K562 (cell line): ENCODE results near the gene UBTD1. TPM values are rescaled to one million over a fixed set of nuclear protein-coding genes. Genes with fewer than 3 reads are reported as not detected.

Source experiments
- ATAC-seq: fragments of 200-7000 bp; cut with Tn5 transposase; 3 replicates; pipeline ENCODE4 v1.9.1; 2020; ENCODE audit warnings: moderate library complexity
- BruUV-seq: library from RNA; stranded (reverse); fragments of 400-500 nt; replicated peaks from 2 replicates; lab custom pipeline; 2021; lab: Mats Ljungman, UMichigan
- CTCF ChIA-PET: fragments of 300-600 bp; formaldehyde crosslinking; extraction: SDS; loops from one replicate; lab custom pipeline; 2021; ENCODE audit warnings: low intra/inter-chr PET ratio; lab: Yijun Ruan, JAX
- POLR2A ChIA-PET: fragments of 300-600, 350-650 bp; sonication (Branson Sonifier 250); formaldehyde crosslinking; extraction: SDS; loops from one replicate; lab custom pipeline; 2021; ENCODE audit warnings: antibody characterized with exemption, inconsistent platforms; lab: Yijun Ruan, JAX
- DNase-seq, 4 experiments: peaks; one replicate each; pipeline versions ENCODE4 v3.0.0 to v3.0.0-alpha.2; 2011 to 2018; ENCODE audit warnings: low spot score in 3 of 4, mixed read lengths in 3 of 4; ENCODE audit errors: extremely low read depth in 1 of 4
- FAIRE-seq: peaks from 2 replicates; lab custom pipeline; 2011; peaks lifted over from hg19 to GRCh38; lab: Jason Lieb, UNC
- H2AFZ ChIP-seq: 2 replicates; pipeline ENCODE4 v1.6.0; 2011; ENCODE audit warnings: low read depth, low read length, control low read depth, inconsistent platforms
- H3K27ac ChIP-seq: fragments of 200-600 bp; 3 replicates; pipeline ENCODE4 v1.8.0; 2011; ENCODE audit warnings: low read depth, mild to moderate bottlenecking, control low read depth, inconsistent platforms, low read length, moderate library complexity, mixed read lengths; ENCODE audit errors: extremely low read depth
- H3K27me3 ChIP-seq, 2 experiments: fragments of 300-600 bp in 1 of 2; 2 replicates in 1 of 2; 3 replicates in 1 of 2; pipeline versions ENCODE4 v1.6.0 to v1.8.0; 2011; ENCODE audit warnings: inconsistent platforms in 2 of 2, low read length in 2 of 2, mild to moderate bottlenecking in 1 of 2, mixed read lengths in 1 of 2, moderate library complexity in 1 of 2; ENCODE audit not compliant: control insufficient read depth in 2 of 2, insufficient read depth in 2 of 2
- H3K36me3 ChIP-seq: fragments of 300-600 bp; 3 replicates; pipeline ENCODE4 v1.8.0; 2011; ENCODE audit warnings: mild to moderate bottlenecking, low read length, inconsistent platforms; ENCODE audit not compliant: control insufficient read depth, insufficient read depth
- H3K4me1 ChIP-seq, 2 experiments: fragments of 200-600 bp in 1 of 2; replicated peaks in 1 of 2; 2 replicates in 1 of 2; 3 replicates in 1 of 2; pipeline versions ENCODE4 v1.5.1 to v1.8.0; 2011; ENCODE audit warnings: inconsistent platforms in 2 of 2, low read length in 2 of 2, mild to moderate bottlenecking in 1 of 2, mixed read lengths in 1 of 2, moderate library complexity in 1 of 2; ENCODE audit not compliant: control insufficient read depth in 2 of 2, insufficient read depth in 2 of 2
- H3K4me2 ChIP-seq: 2 replicates; pipeline ENCODE4 v1.6.1; 2011; ENCODE audit warnings: low read length, control low read depth, inconsistent platforms, mixed read lengths; ENCODE audit not compliant: insufficient read depth
- H3K4me3 ChIP-seq: fragments of 200-600 bp; sonication (generic), shearing (Covaris generic); 2 replicates; pipeline ENCODE4 v1.5.1; 2016; ENCODE audit warnings: control low read depth, inconsistent platforms
- H3K79me2 ChIP-seq: fragments of 200-600 bp; 3 replicates; pipeline ENCODE4 v1.8.0; 2011; ENCODE audit warnings: low read length, inconsistent platforms; ENCODE audit not compliant: control insufficient read depth, insufficient read depth
- H3K9ac ChIP-seq, 2 experiments: 2 replicates each; pipeline versions ENCODE4 v1.6.0 to v1.6.1; 2011; ENCODE audit warnings: low read depth in 2 of 2, low read length in 2 of 2, control low read depth in 1 of 2, inconsistent platforms in 1 of 2, mild to moderate bottlenecking in 1 of 2, mixed read lengths in 1 of 2; ENCODE audit not compliant: insufficient read depth in 1 of 2
- H3K9me1 ChIP-seq: one replicate; pipeline ENCODE4 v1.6.0; 2011; ENCODE audit warnings: inconsistent platforms, mild to moderate bottlenecking, low read length, moderate library complexity; ENCODE audit not compliant: control insufficient read depth, insufficient read depth
- H3K9me3 ChIP-seq: replicated peaks from 2 replicates; pipeline ENCODE4 v1.5.1; 2011; ENCODE audit warnings: low read depth, low read length, inconsistent platforms; ENCODE audit not compliant: control insufficient read depth, insufficient read depth
- H4K20me1 ChIP-seq: replicated peaks from 2 replicates; pipeline ENCODE4 v1.6.1; 2011; ENCODE audit warnings: low read length, inconsistent platforms, mixed read lengths; ENCODE audit not compliant: control insufficient read depth, insufficient read depth
- BACH1 ChIP-seq: fragments of 200-800 bp; sonication (Bioruptor generic); IDR thresholded peaks from 2 replicates; pipeline ENCODE4 v1.6.1; 2016; ENCODE audit warnings: missing genetic modification characterization, missing compliant biosample characterization
- DACH1 ChIP-seq: fragments of 450-650 bp; IDR thresholded peaks from 2 replicates; pipeline ENCODE4 v1.6.1; 2018; ENCODE audit not compliant: partially characterized antibody
- ERF ChIP-seq: fragments of 450-650 bp; formaldehyde crosslinking; IDR thresholded peaks from 2 replicates; pipeline ENCODE4 v1.4.0; 2020; ENCODE audit warnings: mild to moderate bottlenecking, mixed read lengths
- EZH2 ChIP-seq: IDR thresholded peaks from 2 replicates; pipeline ENCODE4 v1.6.1; 2012; ENCODE audit warnings: low read depth, mild to moderate bottlenecking, inconsistent platforms, low read length, borderline replicate concordance
- FOXK2 ChIP-seq, 2 experiments: fragments of 450-650 bp; IDR thresholded peaks in 1 of 2; conservative IDR thresholded peaks in 1 of 2; 2 replicates each; pipeline ENCODE4 v1.6.1; 2016; ENCODE audit warnings: low read depth in 2 of 2, mild to moderate bottlenecking in 1 of 2
- JUNB ChIP-seq: fragments of 450-650 bp; formaldehyde crosslinking; conservative IDR thresholded peaks from 2 replicates; pipeline ENCODE4 v1.4.0; 2020; ENCODE audit warnings: mild to moderate bottlenecking
- MEF2D ChIP-seq: conservative IDR thresholded peaks from 2 replicates; pipeline ENCODE4 v1.6.1; 2016; ENCODE audit warnings: low read depth, missing genetic modification characterization, missing compliant biosample characterization
- MIER1 ChIP-seq: fragments of 450-650 bp; IDR thresholded peaks from 2 replicates; pipeline ENCODE4 v1.6.1; 2016; ENCODE audit warnings: antibody characterized with exemption, mild to moderate bottlenecking, low read depth
- SRSF3 ChIP-seq: fragments of 200-400 bp; formaldehyde crosslinking; IDR thresholded peaks from 2 replicates; pipeline ENCODE4 v1.6.1; 2016; ENCODE audit warnings: mild to moderate bottlenecking, low read length, moderate library complexity; ENCODE audit not compliant: insufficient read depth
- TBL1XR1 ChIP-seq, 2 experiments: IDR thresholded peaks; 2 replicates each; pipeline ENCODE4 v1.6.1; 2012; ENCODE audit warnings: improper control_type of control experiment in 2 of 2, low read length in 2 of 2, mild to moderate bottlenecking in 1 of 2
- TEAD4 ChIP-seq, 2 experiments: sonication (generic) in 1 of 2; formaldehyde crosslinking in 1 of 2; IDR thresholded peaks; 2 replicates each; pipeline versions ENCODE4 v1.6.1 to v1.8.0; 2012 to 2022; ENCODE audit warnings: borderline replicate concordance in 1 of 2, inconsistent platforms in 1 of 2, low read length in 1 of 2, mild to moderate bottlenecking in 1 of 2, missing genetic modification reagents in 1 of 2
- ZBTB17 ChIP-seq: fragments of 450-650 bp; formaldehyde crosslinking; IDR thresholded peaks from 2 replicates; pipeline ENCODE4 v1.4.0; 2020; ENCODE audit warnings: mild to moderate bottlenecking
- ZKSCAN8 ChIP-seq: fragments of 200-800 bp; sonication (Bioruptor generic); IDR thresholded peaks from 2 replicates; pipeline ENCODE4 v1.6.1; 2016; ENCODE audit warnings: missing genetic modification characterization, missing compliant biosample characterization
- ZNF282 ChIP-seq: sonication (generic); formaldehyde crosslinking; IDR thresholded peaks from 2 replicates; pipeline ENCODE4 v1.8.1; 2023; ENCODE audit warnings: missing genetic modification reagents
- ZNF561 ChIP-seq: fragments of 450-650 bp; formaldehyde crosslinking; conservative IDR thresholded peaks from 2 replicates; pipeline ENCODE4 v1.4.0; 2020; ENCODE audit warnings: mild to moderate bottlenecking, moderate library complexity
- WGBS: fragments of 100-300 bp; shearing (Covaris generic); methylation state at CpG from one replicate; pipeline ENCODE4 v1.1.6; 2016; ENCODE audit warnings: low coverage, mixed read lengths; ENCODE audit not compliant: insufficient coverage; ENCODE audit errors: missing lambda C conversion rate; 5-methylcytosine and 5-hydroxymethylcytosine counted together
- in situ Hi-C: fragments of 300-500 bp; cut with MboI; formaldehyde crosslinking; loops from 4 replicates; pipeline ENCODE4 v1.15.0; 2018; ENCODE audit warnings: inconsistent platforms, mixed read lengths
- intact Hi-C: fragments of 100-400 bp; cut with micrococcal nuclease; formaldehyde crosslinking; loops from 2 replicates; pipeline ENCODE4 v1.14.2; 2022
- polyA plus RNA-seq, 8 experiments: library from polyadenylated mRNA; depleted of rRNA in 4 of 8; stranded (reverse) in 5 of 8; unstranded in 3 of 8; fragments of >200 nt; fragmentation: Nextera tagmentation in 2 of 8; fragmentation: Illumina TruSeq in 1 of 8; extraction: Ambion mirVana in 2 of 8; extraction: Trizol in 1 of 8; gene quantifications; 2 replicates each; pipeline versions ENCODE4 v1.2.1 to v1.2.3, GENCODE V29; 2011 to 2014; ENCODE audit warnings: inconsistent platforms in 1 of 8, missing spikeins in 1 of 8
- total RNA-seq, 7 experiments: library from RNA; depleted of rRNA in 6 of 7; stranded (reverse); fragments of >200 nt in 6 of 7; fragmentation: Illumina TruSeq in 2 of 7; extraction: Trizol in 2 of 7; gene quantifications; 2 replicates each; pipeline versions ENCODE4 v1.2.1 to v1.2.3, GENCODE V29; 2011 to 2021; ENCODE audit warnings: low replicate concordance in 1 of 7
- TF ChIP-seq, protein P1 (sequence below): fragments of 450-650 bp; formaldehyde crosslinking; IDR thresholded peaks from 2 replicates; pipeline ENCODE4 v1.4.0; 2020; ENCODE audit warnings: mild to moderate bottlenecking, moderate library complexity
- TF ChIP-seq, protein P2 (sequence below): sonication (generic); formaldehyde crosslinking; IDR thresholded peaks from 2 replicates; pipeline ENCODE4 v1.8.0; 2022; ENCODE audit warnings: mild to moderate bottlenecking, missing genetic modification reagents
- TF ChIP-seq, protein P3 (sequence below): fragments of 450-650 bp; IDR thresholded peaks from 2 replicates; pipeline ENCODE4 v1.6.1; 2016; ENCODE audit warnings: mild to moderate bottlenecking

UBTD1 gene
- total and polyA plus RNA-seq, 9 of the 15 experiments (the other 6 are each of a cell fraction or from before 2014, with no cell fraction given): 0.08 to 1.6 (median 0.81) TPM; not detected in 1

DNA sequence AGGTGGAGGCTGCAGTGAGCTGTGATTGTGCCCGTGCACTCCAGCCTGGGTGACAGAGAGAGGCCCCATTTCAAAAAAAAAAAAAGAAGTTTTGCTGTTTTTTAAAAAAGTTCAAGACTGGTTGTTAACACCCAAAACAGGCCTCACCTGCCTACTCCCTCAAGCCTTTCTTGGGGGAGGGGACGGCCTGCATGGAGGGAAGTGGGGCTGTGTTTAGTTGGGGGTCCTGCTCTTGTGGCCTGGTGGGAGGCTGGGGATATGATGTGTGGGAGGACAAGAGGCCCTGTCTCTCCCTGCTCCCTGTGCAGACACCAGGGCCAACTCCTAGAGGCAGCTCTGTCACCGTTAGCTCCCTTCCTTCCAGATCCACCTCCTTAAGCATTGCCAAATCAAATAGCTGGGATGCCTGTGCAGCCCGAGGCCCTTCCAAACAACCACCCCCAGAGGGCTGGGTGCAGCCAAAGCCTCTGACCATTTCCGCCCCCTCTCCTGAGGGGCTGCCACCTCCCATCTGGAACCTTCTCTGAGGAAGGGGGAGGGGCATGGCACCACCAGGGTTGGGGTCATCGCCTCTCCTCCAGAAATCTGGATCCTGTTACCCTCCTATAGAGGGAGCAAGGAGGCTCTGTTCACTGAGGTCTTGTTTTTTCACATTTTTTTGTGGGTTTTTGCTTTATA, 40.9 kb downstream of the UBTD1 start:
- H3K36me3 ChIP-seq: no peaks in the 10 kb centered on the region
- no peaks in the 10 kb centered on the region for H3K79me2 ChIP-seq
- peaks cover 15 to 21% of the 10 kb centered on the region in 2 experiments; a peak in 4 of 5 replicates for H3K4me1 ChIP-seq
- no peak for ATAC-seq
- no peak overlapping the region for H3K4me3 ChIP-seq
- WGBS: 52% methylated on average over 3 of the region's 6 CpGs
- no peak for TF ChIP-seq JUNB
- TF ChIP-seq ZNF282 (CRISPR knock-in tag): no peak
- TF ChIP-seq ZNF561 (CRISPR knock-in tag): no peak
- no peak for TF ChIP-seq EZH2
- no peak for TF ChIP-seq FOXK2 (conservative IDR thresholded peaks at IDR 0.05 in 1 of 2, IDR thresholded peaks at IDR 0.05 in 1 of 2; ENCODE audit: low read depth in 2 of 2)
- TF ChIP-seq, protein P1, sequence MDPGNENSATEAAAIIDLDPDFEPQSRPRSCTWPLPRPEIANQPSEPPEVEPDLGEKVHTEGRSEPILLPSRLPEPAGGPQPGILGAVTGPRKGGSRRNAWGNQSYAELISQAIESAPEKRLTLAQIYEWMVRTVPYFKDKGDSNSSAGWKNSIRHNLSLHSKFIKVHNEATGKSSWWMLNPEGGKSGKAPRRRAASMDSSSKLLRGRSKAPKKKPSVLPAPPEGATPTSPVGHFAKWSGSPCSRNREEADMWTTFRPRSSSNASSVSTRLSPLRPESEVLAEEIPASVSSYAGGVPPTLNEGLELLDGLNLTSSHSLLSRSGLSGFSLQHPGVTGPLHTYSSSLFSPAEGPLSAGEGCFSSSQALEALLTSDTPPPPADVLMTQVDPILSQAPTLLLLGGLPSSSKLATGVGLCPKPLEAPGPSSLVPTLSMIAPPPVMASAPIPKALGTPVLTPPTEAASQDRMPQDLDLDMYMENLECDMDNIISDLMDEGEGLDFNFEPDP (CRISPR knock-in tag): no peak
- TF ChIP-seq MIER1: no peak
- TF ChIP-seq, protein P2, sequence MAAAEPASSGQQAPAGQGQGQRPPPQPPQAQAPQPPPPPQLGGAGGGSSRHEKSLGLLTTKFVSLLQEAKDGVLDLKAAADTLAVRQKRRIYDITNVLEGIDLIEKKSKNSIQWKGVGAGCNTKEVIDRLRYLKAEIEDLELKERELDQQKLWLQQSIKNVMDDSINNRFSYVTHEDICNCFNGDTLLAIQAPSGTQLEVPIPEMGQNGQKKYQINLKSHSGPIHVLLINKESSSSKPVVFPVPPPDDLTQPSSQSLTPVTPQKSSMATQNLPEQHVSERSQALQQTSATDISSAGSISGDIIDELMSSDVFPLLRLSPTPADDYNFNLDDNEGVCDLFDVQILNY (CRISPR knock-in tag): no peak
- no peak for TF ChIP-seq TBL1XR1 (IDR thresholded peaks at IDR 0.05; ENCODE audit: low read length in 2 of 2)
- no peak for TF ChIP-seq BACH1 (tag)
- no peak for TF ChIP-seq TEAD4 (IDR thresholded peaks at IDR 0.05; ENCODE audit: low read length)
- TF ChIP-seq TEAD4 (CRISPR knock-in tag; IDR thresholded peaks at IDR 0.05; ENCODE audit: borderline replicate concordance): no peak
- no peak for TF ChIP-seq MEF2D
- TF ChIP-seq DACH1: no peak
- TF ChIP-seq ZBTB17 (CRISPR knock-in tag): no peak
- TF ChIP-seq ZKSCAN8 (CRISPR knock-in tag): no peak
- TF ChIP-seq ERF: no peak
- TF ChIP-seq, protein P3, sequence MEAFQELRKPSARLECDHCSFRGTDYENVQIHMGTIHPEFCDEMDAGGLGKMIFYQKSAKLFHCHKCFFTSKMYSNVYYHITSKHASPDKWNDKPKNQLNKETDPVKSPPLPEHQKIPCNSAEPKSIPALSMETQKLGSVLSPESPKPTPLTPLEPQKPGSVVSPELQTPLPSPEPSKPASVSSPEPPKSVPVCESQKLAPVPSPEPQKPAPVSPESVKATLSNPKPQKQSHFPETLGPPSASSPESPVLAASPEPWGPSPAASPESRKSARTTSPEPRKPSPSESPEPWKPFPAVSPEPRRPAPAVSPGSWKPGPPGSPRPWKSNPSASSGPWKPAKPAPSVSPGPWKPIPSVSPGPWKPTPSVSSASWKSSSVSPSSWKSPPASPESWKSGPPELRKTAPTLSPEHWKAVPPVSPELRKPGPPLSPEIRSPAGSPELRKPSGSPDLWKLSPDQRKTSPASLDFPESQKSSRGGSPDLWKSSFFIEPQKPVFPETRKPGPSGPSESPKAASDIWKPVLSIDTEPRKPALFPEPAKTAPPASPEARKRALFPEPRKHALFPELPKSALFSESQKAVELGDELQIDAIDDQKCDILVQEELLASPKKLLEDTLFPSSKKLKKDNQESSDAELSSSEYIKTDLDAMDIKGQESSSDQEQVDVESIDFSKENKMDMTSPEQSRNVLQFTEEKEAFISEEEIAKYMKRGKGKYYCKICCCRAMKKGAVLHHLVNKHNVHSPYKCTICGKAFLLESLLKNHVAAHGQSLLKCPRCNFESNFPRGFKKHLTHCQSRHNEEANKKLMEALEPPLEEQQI: no peak
- no peak for TF ChIP-seq SRSF3
- TF ChIP-seq, all 486 proteins: peak for 0
- H3K9me3 ChIP-seq: no peaks in the 10 kb centered on the region
- intact Hi-C loops (no loop called here), in situ Hi-C loops (no loop called here)
- no peaks in the 10 kb centered on the region for H4K20me1 ChIP-seq
- no peak overlapping the region for H3K4me2 ChIP-seq
- no peaks in the 10 kb centered on the region for H3K9me1 ChIP-seq
- H3K27me3 ChIP-seq: no peaks in the 10 kb centered on the region
- no peak overlapping the region for H3K9ac ChIP-seq
- no peak overlapping the region for H3K27ac ChIP-seq
- H2AFZ ChIP-seq: no peak overlapping the region
- no TSS peak for BruUV-seq
- ChIA-PET CTCF (no interaction called here), POLR2A (interaction anchor here (1.4 to 1.6 kb wide), 2 partner anchors 13 to 40 kb away, joined by 3 to 4 read pairs; partner anchors contain the start of gene UBTD1)
- no peak for DNase-seq
- no peak for FAIRE-seq
